ENCODE results near the gene TTYH1.

The TTYH1 gene

GRCh38 chr19:54393381-54393780 is 21.9 kb upstream of the TTYH1 start:
- DNase-seq, result no peak

DNA sequence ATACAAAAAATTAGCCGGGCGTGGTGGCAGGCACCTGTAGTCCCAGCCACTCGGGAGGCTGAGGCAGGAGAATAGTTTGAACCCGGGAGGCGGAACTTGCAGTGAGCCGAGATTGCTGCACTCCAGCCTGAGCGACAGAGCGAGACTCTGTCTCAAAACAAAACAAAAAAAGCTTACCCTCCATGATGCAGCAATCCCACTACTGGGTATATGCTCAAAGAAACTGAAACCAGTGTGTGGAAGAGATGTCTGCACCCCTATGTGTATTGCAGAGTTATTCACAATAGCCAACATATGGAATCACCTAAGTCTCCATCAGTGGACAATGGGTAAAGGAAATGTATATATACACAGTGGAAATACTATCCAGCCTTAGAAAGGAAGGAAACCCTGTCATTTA is 19.6 kb upstream of the TTYH1 start:
- DNase-seq, result no peak

DNA sequence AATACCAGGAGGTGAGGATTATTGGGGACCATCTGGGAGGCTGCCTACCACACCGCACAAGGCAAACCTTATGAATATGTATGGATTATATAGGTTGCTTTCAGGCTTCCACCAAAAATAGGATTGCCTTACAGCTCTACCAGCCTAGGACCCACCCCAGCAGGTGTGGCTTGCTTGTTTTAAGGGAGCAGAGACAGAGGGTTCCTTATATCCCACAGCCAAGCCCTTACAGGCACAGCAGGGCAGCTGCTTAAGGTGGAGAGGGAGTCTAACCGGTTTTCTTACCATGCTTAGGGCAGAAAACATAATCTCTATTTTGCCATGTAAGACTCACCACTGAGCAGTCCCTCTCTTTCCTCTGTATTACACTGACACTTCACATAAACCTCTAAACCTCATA is 16.1 kb upstream of the TTYH1 start:
- no peak for DNase-seq

GRCh38 chr19:54400913-54401312 is 14.4 kb upstream of the TTYH1 start:
- DNase-seq, result no peak

DNA sequence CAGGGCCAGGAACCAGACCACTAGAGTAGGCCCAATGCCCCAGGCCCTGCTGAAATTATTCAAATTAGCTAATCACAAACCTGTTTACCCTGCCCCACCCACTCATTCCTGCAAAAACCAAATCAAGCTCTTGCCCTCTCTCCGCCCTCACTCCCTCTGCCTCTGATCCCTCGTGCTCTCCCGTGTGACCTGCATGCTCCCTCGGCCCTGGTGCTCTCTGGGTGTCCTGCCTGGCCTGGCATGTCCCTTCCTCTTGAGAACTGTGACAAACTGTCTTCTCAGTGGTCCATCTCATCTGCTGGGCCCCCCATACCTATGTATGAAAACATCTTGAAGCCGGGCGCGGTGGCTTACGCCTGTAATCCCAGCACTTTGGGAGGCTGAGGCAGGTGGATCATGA is 12.2 kb upstream of the TTYH1 start:
- DNase-seq, result no peak

- no peak for DNase-seq
Observed at GRCh38 chr19:54405628-54406027, 9.6 kb upstream of the TTYH1 start.

GRCh38 chr19:54407780-54408179 is 7.5 kb upstream of the TTYH1 start:
- DNase-seq, result no peak

GRCh38 chr19:54408456-54409026 is 6.7 kb upstream of the TTYH1 start:
- DNase-seq, result no peak

- DNase-seq, result no peak
Observed at GRCh38 chr19:54411033-54411432, 4.2 kb upstream of the TTYH1 start.

DNA sequence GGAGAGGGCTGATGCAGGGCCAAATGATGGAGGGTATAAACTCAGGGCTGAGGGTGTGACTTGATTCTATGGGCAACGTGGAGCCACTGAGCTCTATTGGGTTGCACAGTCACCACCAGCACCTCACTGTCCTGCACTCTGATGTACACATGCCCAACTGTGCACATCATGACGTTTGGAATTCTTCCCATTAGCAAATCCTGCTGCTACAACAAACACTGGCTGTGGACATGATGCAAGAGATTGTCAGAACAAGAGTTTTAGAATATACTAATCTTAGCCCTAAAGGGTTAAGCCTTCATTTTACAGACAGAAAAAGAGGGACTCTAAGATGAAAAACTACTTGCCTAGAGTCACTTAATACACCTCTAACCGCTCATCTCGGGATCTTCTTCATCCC is 2.4 kb upstream of the TTYH1 start:
- DNase-seq, result no peak

DNA sequence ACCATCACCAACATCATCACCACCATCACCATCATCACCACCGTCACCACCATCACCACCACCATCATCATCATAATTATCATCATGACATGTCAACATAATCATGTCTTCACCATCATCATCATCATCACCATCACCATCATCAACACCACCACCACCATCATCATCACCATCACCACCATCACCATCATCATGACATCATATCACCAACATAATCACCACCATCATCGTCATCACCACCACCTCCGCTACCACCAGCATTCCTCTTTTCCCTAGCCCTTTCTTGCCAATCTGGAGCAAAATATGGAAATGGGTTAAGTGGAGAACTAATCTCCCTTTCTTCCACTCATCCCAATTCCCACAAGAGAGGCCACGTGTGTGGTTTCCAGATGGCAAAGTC is 1.1 kb upstream of the TTYH1 start:
- DNase-seq, result no peak

DNA sequence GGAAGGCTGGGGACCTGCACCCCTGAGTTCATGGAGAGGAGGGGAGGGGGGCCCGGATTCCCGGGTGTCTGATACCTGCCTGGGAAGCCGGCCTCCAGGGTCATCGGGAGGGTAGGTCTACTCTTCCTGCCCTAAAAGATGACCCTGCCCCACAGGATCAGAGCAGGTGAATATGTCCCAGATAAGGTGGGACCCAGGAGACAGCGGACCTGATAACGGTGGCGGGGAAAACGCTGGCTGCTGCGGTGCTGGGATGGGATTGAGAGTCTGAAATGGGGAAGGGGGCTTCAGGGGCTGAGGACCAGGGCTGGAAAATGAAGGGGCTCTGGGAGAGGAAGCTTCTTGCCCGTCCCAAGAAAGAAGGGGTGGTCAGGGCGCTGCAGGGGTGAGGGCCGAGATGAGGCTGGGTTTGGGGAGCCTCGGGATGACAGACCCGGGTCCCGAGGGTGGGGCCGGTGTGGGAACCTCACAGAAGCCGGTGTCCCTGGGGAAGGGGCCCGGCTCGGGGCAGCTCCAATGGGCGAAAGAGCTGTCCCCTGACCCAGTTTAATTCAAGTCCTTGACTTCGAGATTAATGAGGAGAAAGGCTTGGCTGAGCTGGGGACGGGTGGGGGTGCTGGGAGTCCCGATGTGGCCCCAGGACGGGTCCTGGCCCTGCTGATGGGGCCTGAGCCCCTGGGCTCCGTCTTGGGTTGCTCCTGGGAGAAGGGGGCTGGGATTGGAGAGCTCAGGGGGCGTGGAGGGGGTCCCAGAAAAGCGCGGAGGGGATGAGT is 823 bp downstream of the TTYH1 start:
- DNase-seq, result no peak

GRCh38 chr19:54416695-54417491 is 1.6 kb downstream of the TTYH1 start:
- no peak for DNase-seq

GRCh38 chr19:54418030-54418929 is 3.0 kb downstream of the TTYH1 start:
- DNase-seq, result peak; percentile 38

DNA sequence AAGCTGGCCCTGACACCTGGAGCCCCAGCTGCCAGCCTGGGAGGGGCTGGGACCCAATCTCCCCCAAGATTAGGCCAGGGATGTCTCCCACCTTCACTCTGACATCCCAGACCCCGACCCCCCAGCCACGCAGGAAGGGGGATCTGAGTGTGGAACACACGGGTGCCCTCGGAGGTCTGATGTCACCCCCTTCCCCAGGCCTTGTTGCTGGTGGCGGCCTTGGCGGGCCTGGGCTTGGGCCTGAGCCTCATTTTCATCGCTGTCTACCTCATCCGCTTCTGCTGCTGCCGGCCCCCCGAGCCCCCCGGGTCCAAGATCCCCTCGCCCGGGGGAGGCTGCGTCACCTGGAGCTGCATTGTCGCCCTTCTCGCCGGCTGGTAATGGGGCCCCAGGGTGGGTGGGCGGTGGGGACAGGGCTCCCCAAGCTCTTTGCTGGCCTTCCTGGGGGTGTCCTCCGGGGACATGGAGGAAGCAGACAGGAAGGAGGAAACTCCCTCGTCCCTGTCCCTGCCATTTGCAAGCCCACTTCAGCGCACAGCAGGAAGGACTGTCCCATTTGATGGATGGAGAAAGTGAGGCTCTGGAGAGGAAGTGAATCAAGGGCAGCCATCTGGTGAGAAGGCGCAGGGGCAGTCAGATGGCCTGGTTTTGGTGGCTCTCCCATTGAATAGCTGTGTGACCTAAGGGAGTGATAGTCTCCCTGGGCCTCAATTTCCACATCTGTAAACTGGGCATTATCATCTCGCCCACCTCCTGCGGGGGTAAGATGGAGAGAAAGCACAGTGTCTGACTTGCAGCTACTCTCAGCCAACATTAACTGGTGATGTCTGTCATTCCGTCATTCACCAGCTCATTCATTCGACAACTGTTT is 3.9 kb downstream of the TTYH1 start:
- no peak for DNase-seq

GRCh38 chr19:54420068-54420382 is 4.8 kb downstream of the TTYH1 start:
- DNase-seq, result no peak

DNA sequence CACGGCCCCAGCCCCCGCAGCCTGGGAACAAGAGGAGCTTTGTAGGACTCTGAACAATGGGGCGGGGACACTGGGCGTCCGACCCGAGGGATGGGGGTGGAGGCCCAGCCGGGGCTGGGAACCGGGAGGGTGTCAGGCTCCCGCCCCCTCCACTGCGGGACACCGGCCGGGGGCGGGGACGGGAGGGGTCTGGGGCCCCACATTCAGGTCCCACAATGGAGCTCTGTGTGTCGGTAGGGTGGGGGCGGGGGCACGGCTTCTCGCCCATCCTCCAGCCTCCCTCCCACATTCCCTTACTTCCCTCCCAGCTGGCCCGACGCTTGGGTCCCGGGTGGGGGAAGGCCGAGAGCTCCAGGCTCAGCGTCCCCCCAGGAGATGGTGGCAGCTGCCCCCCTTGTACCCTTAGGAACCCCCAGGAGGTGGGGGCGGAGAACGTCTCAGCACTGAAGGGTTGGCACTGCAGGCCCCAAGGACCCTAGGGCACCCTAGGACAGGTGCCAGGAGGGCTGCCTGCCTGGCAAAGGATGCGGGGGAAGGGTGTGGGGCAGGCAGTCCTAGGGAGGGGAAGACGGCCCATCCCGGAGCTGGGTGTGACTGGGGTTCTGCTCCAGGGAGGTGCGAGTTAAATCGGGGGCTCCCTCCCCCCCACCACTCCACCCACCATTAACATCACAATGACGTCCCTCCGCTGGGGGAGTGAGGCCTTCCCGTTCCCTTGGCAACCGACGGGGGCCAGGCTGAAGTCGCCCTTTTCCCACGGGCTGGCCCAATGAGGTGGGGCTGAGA is 5.3 kb downstream of the TTYH1 start:
- no peak for DNase-seq

DNA sequence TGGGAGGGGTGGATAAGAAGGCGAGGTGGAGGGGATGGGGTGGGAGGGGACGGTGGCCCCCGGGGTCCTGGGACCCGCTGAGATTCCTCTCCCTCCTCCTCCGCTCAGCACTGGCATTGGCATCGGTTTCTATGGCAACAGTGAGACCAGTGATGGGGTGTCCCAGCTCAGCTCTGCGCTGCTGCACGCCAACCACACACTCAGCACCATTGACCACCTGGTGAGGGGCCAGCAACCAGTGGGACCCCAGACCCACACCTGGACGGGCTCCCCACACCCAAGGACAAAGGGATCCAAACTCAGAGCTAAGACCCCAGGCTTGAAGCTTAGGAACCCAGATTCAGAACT is 5.9 kb downstream of the TTYH1 start:
- DNase-seq, result no peak

GRCh38 chr19:54421521-54421920 is 6.3 kb downstream of the TTYH1 start:
- no peak for DNase-seq

- no peak for DNase-seq
Observed at GRCh38 chr19:54422136-54422535, 6.9 kb downstream of the TTYH1 start.

- no peak for DNase-seq
Observed at GRCh38 chr19:54424201-54424600, 8.9 kb downstream of the TTYH1 start.
